Measurements from ENCODE around the gene NKIRAS2.

NKIRAS2 gene

GRCh38 chr17:42027961-42028790, 8.3 kb downstream of the NKIRAS2 start:
- no peak for DNase-seq

- no peak for DNase-seq
Measured at GRCh38 chr17:42028791-42029127, 8.9 kb downstream of the NKIRAS2 start.

- DNase-seq: no peak
Measured at GRCh38 chr17:42031584-42031983, 11.7 kb downstream of the NKIRAS2 start.

- DNase-seq: no peak
Measured at GRCh38 chr17:42034059-42034458, 14.2 kb downstream of the NKIRAS2 start.

- DNase-seq: no peak
Measured at GRCh38 chr17:42038221-42038973, 18.5 kb downstream of the NKIRAS2 start.

- DNase-seq: no peak
Measured at GRCh38 chr17:42039794-42040763, 20.2 kb downstream of the NKIRAS2 start.

- no peak for DNase-seq
Measured at GRCh38 chr17:42040818-42041217, 20.9 kb downstream of the NKIRAS2 start.

- DNase-seq: no peak
Measured at GRCh38 chr17:42041619-42042018, 21.7 kb downstream of the NKIRAS2 start.

GRCh38 chr17:42042598-42043319, 22.9 kb downstream of the NKIRAS2 start:
- DNase-seq: no peak

- DNase-seq: no peak
Measured at GRCh38 chr17:42045719-42046118, 25.8 kb downstream of the NKIRAS2 start.

GRCh38 chr17:42047343-42047742, 27.5 kb downstream of the NKIRAS2 start:
- no peak for DNase-seq

GRCh38 chr17:42049834-42050392, 30.0 kb downstream of the NKIRAS2 start:
- no peak for DNase-seq

- peak; percentile 55 for DNase-seq
Measured at GRCh38 chr17:42050393-42051012, 30.6 kb downstream of the NKIRAS2 start, which contains the start of gene C17orf113. TSS of gene C17orf113 (minus strand) at chr17:42050601. CDS start at chr17:42043376, 7,225 bp downstream.

GRCh38 chr17:42051013-42051400, 31.1 kb downstream of the NKIRAS2 start:
- DNase-seq: no peak

GRCh38 chr17:42051645-42052044, 31.8 kb downstream of the NKIRAS2 start:
- no peak for DNase-seq

- no peak for DNase-seq
Measured at GRCh38 chr17:42052346-42052877, 32.5 kb downstream of the NKIRAS2 start.

GRCh38 chr17:42053731-42054500, 34.0 kb downstream of the NKIRAS2 start:
- no peak for DNase-seq

- no peak for DNase-seq
Measured at GRCh38 chr17:42055027-42055426, 35.1 kb downstream of the NKIRAS2 start.

GRCh38 chr17:42055496-42055895, 35.6 kb downstream of the NKIRAS2 start:
- DNase-seq: no peak

GRCh38 chr17:42056635-42057034, 36.7 kb downstream of the NKIRAS2 start:
- no peak for DNase-seq
